HUES64 (cell line): Measurements from ENCODE around the gene MED12L.
"Not testable (repeated sequence)": the region's sequence is repeated elsewhere in the genome, so short reads cannot be mapped to it uniquely, and the experiment has no call there.

Experiments
- H3K27ac ChIP-seq: 2 replicates; pipeline ENCODE4 v1.7.0; 2013; ENCODE audit warnings: low read depth, low read length, inconsistent platforms
- H3K27me3 ChIP-seq: 2 replicates; pipeline ENCODE4 v1.6.1; 2013; ENCODE audit warnings: mild to moderate bottlenecking, low read length; ENCODE audit not compliant: insufficient read depth
- H3K36me3 ChIP-seq: 2 replicates; pipeline ENCODE4 v1.6.1; 2013; ENCODE audit warnings: mild to moderate bottlenecking, low read length; ENCODE audit not compliant: insufficient read depth
- H3K4me1 ChIP-seq: 2 replicates; pipeline ENCODE4 v1.6.1; 2013; ENCODE audit warnings: mild to moderate bottlenecking, low read length, moderate library complexity; ENCODE audit not compliant: insufficient read depth
- H3K4me3 ChIP-seq: 2 replicates; pipeline ENCODE4 v1.5.1; 2013; ENCODE audit warnings: mild to moderate bottlenecking, low read length, moderate library complexity
- H3K9ac ChIP-seq: 2 replicates; pipeline ENCODE4 v1.6.1; 2013; ENCODE audit warnings: mild to moderate bottlenecking, low read depth, low read length
- H3K9me3 ChIP-seq: 2 replicates; pipeline ENCODE4 v1.6.1; 2013; ENCODE audit warnings: low read depth, low read length; ENCODE audit not compliant: insufficient read depth
- WGBS: fragments of 150-250, 120-280 bp; methylation state at CpG from one replicate; pipeline ENCODE4 v1.1.7; 2013; ENCODE audit warnings: missing lambda C conversion rate; 5-methylcytosine and 5-hydroxymethylcytosine counted together

Gene MED12L

DNA sequence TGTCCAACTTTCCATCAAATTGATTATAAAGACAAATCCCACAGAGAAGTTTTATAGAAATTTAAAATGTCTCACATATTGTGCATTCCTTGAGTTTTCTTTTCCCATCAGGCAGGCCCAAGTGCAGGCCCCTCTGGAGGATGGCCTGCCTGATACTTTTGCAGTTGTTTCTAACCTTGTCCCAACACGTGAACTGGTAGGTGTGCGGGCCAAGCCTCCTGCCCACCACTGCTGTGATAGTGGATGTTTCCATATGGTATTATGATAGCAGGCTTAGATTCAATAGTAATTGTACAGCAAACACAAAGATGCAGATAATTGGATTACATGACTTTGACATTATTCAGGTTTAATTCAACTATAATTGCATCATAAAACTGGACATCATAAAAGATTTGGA lies 297.6 kb downstream of the MED12L start:
- Histone ChIP-seq H3K36me3 (peaks cover 46% of the 10 kb centered on the region), H3K4me1 (no peaks in the 10 kb centered on the region), H3K27me3 (no peaks in the 10 kb centered on the region), H3K4me3 (no peak overlapping the region), H3K9ac (no peak overlapping the region), H3K27ac (no peak overlapping the region), H3K9me3 (no peaks in the 10 kb centered on the region)
- 90% methylated on average over 2 of the region's 2 CpGs for WGBS

DNA sequence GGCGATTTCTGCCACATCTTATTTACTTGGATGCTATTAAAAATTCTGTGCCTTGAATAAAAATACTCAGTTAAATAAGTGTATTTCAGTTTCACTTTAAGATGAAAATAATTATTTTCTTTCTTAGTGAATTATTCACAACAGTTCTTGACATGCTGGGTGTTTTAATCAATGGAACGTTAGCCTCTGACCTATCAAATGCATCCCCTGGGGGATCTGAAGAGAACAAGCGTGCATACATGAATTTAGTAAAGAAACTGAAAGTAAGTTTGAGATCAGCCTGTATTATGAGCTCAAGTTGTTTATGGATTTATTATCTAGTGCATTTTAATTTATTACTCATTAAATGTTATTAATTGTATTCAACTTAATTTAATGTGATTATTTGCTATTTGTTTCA lies 298.5 kb downstream of the MED12L start:
- H3K4me1 ChIP-seq, result no peaks in the 10 kb centered on the region
- 90% methylated on average over 2 of the region's 3 CpGs for WGBS
- no peak overlapping the region for H3K4me3 ChIP-seq
- H3K27ac ChIP-seq, result no peak overlapping the region
- H3K27me3 ChIP-seq, result no peaks in the 10 kb centered on the region
- H3K9ac ChIP-seq, result no peak overlapping the region
- no peaks in the 10 kb centered on the region for H3K9me3 ChIP-seq
- H3K36me3 ChIP-seq, result peaks cover 47% of the 10 kb centered on the region

DNA sequence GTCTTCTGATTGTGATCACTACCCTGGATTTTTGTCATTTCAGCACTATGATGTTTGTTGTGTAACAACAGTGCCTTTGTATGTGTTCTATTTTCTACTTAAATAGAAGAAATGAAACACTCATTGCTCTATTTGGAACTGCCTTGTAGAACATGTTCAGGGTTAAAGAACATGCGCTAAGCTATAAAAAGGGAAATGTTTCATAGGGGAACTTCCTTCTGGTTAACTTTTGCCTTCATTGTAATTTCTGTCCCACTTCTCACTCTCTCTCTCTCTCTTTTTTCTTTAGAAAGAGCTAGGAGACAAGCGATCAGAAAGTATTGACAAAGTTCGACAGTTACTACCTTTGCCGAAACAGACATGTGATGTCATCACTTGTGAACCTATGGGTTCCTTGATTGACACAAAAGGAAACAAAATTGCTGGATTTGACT lies 299.3 kb downstream of the MED12L start, which contains the start of gene P2RY12:
Gene P2RY12, minus strand, starts transcription at position 13 of the 434 bp plus-strand sequence. CDS start 45,908 bp downstream, outside the sequence.
- H3K9me3 ChIP-seq, result no peaks in the 10 kb centered on the region
- H3K27ac ChIP-seq, result no peak within 1 kb of the TSS
- 98% methylated on average over 4 of the region's 4 CpGs for WGBS
- peaks cover 51% of the 10 kb centered on the region for H3K36me3 ChIP-seq
- no peak within 1 kb of the TSS for H3K4me3 ChIP-seq
- H3K9ac ChIP-seq, result no peak within 1 kb of the TSS
- no peaks in the 10 kb centered on the region for H3K27me3 ChIP-seq
- H3K4me1 ChIP-seq, result no peaks in the 10 kb centered on the region

DNA sequence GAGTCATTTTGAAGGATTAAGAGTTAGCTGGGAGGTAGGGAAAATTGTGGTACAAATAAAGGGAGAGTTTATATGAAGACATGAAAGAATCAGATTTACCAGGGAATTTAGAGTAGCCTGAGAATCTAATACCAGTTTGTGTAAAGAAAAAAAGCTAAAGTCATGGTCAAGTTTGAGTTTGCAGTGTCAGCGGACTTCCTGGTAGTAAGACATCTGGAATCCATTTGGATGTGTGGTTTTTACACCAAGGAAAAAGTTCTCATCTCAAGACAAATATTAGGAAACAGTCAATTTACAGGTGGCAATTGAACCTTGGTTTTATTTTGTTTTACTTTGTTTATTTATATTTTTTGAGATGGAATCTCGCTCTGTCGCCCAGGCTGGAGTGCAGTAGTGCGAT lies 300.6 kb downstream of the MED12L start:
- no peak overlapping the region for H3K4me3 ChIP-seq
- no peaks in the 10 kb centered on the region for H3K9me3 ChIP-seq
- H3K27ac ChIP-seq, result no peak overlapping the region
- WGBS, result 87% methylated on average over 4 of the region's 4 CpGs
- H3K36me3 ChIP-seq, result peaks cover 52% of the 10 kb centered on the region
- no peaks in the 10 kb centered on the region for H3K27me3 ChIP-seq
- peaks cover 4% of the 10 kb centered on the region; the same call in 1 of the 2 replicates for H3K4me1 ChIP-seq
- H3K9ac ChIP-seq, result no peak overlapping the region

DNA sequence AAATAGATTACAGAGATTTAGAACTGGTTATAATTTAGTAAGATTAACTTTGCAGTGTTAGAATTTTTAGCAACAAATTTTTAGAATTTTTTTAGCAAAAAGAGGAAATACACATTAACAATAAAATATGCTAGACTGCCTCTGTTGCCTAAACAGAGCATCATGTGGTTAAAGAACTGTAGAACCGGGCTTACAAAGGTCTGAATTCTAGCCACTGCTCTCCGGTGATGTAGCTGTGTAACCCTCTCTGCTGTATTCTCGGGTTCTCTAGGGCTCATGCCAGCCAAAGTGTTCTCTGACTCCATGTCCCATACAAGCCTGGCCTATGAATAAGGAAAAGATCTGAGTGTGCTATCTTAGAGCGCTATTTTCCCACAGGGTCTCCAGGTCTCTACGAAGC lies 302.0 kb downstream of the MED12L start:
- Histone ChIP-seq H3K4me1 (peaks cover 6% of the 10 kb centered on the region), H3K9ac (no peak overlapping the region), H3K36me3 (peaks cover 56% of the 10 kb centered on the region), H3K27me3 (no peaks in the 10 kb centered on the region), H3K27ac (no peak overlapping the region), H3K4me3 (no peak overlapping the region), H3K9me3 (no peaks in the 10 kb centered on the region)
- 97% methylated on average over 5 of the region's 5 CpGs for WGBS

DNA sequence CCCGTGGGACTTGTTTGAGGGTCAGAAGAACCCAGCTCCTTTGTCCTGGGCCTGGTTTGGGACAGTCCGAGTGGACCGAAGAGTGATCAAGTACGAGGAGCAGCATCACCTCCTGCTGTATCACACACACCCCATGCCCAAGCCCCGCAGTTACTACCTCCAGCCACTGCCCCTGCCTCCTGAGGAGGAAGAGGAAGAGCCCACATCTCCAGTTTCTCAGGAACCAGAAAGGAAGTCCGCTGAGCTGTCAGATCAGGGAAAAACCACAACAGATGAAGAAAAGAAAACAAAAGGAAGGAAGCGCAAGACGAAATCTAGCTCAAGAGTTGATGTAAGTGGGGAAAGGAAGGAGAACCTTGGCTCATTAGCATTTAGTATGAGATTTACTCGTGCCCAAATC lies 302.4 kb downstream of the MED12L start:
- WGBS, result 94% methylated on average over 9 of the region's 9 CpGs
- no peak overlapping the region for H3K4me3 ChIP-seq
- H3K9me3 ChIP-seq, result no peaks in the 10 kb centered on the region
- no peaks in the 10 kb centered on the region for H3K27me3 ChIP-seq
- peaks cover 52% of the 10 kb centered on the region for H3K36me3 ChIP-seq
- H3K9ac ChIP-seq, result no peak overlapping the region
- H3K27ac ChIP-seq, result no peak overlapping the region
- H3K4me1 ChIP-seq, result peaks cover 10% of the 10 kb centered on the region

DNA sequence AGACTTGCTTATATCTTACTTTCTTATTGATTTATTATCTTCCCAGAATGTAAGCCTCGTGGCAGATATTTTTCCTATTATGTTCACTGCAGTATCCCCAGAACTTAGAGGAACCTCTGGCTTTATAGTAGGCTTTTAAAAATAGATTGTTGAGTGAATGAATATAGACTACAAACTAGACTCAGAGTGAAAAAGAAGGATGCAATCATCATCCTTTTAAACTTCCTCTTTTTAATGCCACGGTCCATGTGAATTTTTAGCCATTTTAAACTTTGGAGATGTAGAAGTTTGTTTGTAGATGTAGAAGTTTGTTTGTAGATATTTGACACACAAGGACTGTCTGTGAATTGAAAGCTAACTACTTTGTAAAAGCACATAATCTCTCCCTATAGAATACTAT lies 306.3 kb downstream of the MED12L start:
- H3K4me1 ChIP-seq, result peaks cover 30% of the 10 kb centered on the region
- H3K9ac ChIP-seq, result no peak overlapping the region
- no peaks in the 10 kb centered on the region for H3K27me3 ChIP-seq
- H3K4me3 ChIP-seq, result no peak overlapping the region
- no peaks in the 10 kb centered on the region for H3K9me3 ChIP-seq
- H3K27ac ChIP-seq, result no peak overlapping the region
- peaks cover 43% of the 10 kb centered on the region for H3K36me3 ChIP-seq
- WGBS, result 100% methylated on average over 2 of the region's 2 CpGs

DNA sequence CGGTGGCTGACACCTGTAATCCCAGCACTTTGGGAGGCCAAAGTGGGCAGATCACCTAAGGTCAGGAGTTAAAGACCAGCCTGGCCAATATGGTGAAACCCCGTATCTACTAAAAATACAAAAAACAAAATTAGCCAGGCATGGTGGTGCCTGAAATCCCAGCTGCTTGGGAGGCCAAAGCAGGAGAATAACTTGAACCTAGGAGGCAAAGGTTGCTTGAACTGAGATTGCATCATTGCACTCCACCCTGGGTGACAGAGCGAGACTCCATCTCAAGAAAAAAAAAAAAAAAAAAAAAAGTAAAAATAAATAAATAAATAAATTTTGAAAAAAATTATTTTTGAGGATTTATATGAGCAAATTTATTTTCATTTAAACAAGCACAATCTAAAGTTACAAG lies 306.7 kb downstream of the MED12L start:
- not testable (repeated sequence) for H3K4me3 ChIP-seq, H3K9me3 ChIP-seq, H3K27me3 ChIP-seq, H3K9ac ChIP-seq
- H3K4me1 ChIP-seq, result peaks cover 30% of the 10 kb centered on the region
- peaks cover 46% of the 10 kb centered on the region for H3K36me3 ChIP-seq
- H3K27ac ChIP-seq, result peak overlapping the region; percentile 88; the same call in 1 of the 2 replicates
- WGBS, result 94% methylated on average over 2 of the region's 3 CpGs

DNA sequence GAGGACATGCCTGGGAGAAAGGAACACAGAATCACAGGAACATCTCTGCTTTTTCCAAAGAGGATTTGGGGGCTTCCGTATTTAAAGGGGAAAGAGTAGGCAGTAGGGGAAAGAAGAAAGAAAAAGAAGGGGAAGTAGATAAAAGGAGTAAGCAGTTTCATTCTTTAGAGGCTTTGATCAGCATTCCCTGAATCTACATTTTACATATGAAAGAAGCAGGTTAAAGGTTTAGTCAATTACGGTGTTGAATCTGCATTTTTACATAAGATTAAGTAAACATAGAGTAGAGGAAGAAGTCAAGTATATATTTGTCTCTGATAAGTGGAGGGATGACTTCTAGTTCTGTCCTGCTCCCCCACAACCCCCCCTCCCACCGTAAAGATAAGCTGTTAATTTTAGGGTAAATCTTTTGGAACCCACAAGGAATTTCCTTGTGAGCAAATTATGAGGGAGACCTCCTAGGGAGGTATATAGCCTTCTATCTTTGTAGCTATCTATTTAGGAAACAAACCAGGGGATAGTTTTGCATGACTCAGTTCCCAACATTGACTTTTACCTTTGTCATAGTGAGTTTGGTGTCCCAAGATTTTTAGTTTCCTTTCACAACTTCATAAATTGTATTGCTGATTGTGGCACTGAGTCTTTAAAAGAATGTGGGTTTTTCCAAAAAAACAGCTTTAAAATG lies 307.8 kb downstream of the MED12L start:
- Histone ChIP-seq H3K27ac (peak overlapping the region; percentile 88), H3K4me1 (peaks cover 30% of the 10 kb centered on the region), H3K9me3 (no peaks in the 10 kb centered on the region), H3K27me3 (no peaks in the 10 kb centered on the region), H3K9ac (no peak overlapping the region), H3K4me3 (0 out of 2 replicates have a peak overlapping the region, but pooled peaks have one; percentile 12), H3K36me3 (peaks cover 45% of the 10 kb centered on the region)
- WGBS, result 3% methylated on average over 1 of the region's 3 CpGs

DNA sequence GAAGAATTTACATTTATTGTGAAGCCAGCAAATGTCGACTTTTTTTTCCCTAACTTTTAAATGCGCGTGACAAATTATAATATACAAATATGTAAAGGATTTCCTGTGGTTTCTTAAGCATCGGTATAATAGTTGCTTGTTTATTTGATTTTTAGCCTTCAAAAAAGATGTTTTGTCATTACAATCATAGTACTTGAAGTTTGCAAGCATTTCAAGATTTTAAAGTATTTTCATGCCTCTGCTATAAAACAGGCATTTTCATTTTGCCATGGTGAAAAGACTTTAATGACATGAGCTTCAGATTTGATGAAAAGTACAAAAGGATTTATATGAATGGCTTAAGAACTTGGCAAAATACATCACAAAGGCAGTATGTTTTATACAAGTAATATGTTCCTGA lies 308.5 kb downstream of the MED12L start:
- H3K36me3 ChIP-seq, result peaks cover 48% of the 10 kb centered on the region
- no peak overlapping the region for H3K9ac ChIP-seq
- 0 out of 2 replicates have a peak overlapping the region, but pooled peaks have one; percentile 12 for H3K4me3 ChIP-seq
- no peaks in the 10 kb centered on the region for H3K27me3 ChIP-seq
- no peaks in the 10 kb centered on the region for H3K9me3 ChIP-seq
- no CpG with 5 or more reads among the region's 4 CpGs for WGBS
- peak overlapping the region; percentile 88 for H3K27ac ChIP-seq
- H3K4me1 ChIP-seq, result peaks cover 31% of the 10 kb centered on the region

DNA sequence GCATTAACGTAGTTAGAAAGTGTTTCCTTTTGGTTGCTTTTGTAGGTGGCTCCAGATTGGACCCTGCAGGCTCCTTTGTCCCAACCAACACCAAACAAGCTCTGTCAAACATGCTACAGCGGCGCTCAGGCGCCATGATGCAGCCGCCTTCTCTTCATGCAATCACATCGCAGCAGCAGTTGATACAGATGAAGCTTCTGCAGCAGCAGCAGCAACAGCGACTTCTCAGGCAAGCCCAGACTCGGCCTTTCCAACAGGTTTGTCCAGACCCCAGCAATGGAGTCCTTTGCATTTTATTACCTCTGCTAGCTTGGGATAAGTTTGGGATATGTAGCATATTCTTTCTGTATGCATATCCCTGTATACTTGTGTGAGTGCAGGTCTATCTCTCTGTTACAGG lies 309.1 kb downstream of the MED12L start:
- 87% methylated on average over 8 of the region's 8 CpGs for WGBS
- Histone ChIP-seq H3K4me1 (peaks cover 38% of the 10 kb centered on the region), H3K36me3 (peaks cover 45% of the 10 kb centered on the region), H3K9me3 (no peaks in the 10 kb centered on the region), H3K9ac (no peak overlapping the region), H3K27ac (peak overlapping the region; percentile 88), H3K27me3 (no peaks in the 10 kb centered on the region), H3K4me3 (no peak overlapping the region)
